Coronary artery (tissue), 2 donors: ENCODE data around the gene TTLL5.
A peak's percentile ranks its signal among the peaks of the same experiment; 100 is the strongest.

Source experiments
- DNase-seq: peaks from one replicate; pipeline ENCODE4 v3.0.0-alpha.2; 2017; ENCODE audit warnings: low spot score
- H3K27ac ChIP-seq, 2 donors: fragments of 200-600 bp; sonication (generic); one replicate each; pipeline ENCODE4 v1.5.1; 2016 to 2019
- H3K4me3 ChIP-seq: fragments of 200-600 bp; sonication (generic); 2 replicates; pipeline ENCODE4 v1.5.1; 2016; ENCODE audit warnings: mild to moderate bottlenecking, moderate library complexity
- CTCF ChIP-seq: fragments of 200-600 bp; sonication (generic); IDR thresholded peaks from one replicate; pipeline ENCODE4 v1.5.1; 2019; ENCODE audit warnings: antibody characterized with exemption

Gene TTLL5

DNA sequence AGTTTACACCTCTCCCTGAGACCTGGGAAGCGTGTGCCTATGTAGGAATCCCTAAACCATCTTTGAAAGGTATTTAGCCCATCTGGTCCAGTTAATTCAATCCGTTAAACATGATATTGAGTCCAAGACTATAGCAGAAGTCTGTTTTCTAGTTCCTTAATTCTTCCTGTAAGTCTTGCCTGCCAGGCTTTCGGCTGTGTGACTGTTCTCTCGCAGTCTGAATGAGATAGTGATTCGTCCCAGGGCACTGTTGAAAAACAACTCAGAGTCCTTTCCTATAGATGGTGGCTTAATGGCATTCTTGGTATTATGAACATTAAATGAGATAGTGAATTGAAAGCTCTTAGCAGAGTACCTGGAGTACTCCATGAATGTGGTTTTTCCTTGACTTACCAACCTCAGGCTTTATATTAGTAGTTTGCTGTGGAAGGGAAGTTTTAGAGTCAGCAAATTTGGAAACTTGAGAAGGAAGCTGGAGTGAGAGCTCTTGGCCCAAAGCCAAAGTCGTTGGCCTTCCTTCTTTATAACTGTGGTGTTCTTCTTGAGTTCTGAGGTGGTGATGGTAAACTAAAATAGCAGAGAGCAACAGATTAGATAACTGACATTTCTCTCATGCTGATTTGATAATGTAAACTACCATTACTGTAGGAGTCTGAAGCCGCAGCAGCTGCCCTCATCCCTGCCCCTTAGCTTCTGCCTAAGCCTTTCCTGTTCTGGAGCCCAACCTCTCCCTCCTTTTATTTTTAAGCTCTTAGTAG lies 244.3 kb downstream of the TTLL5 start:
- TF ChIP-seq CTCF, result no peak
- H3K4me3 ChIP-seq, result no peak overlapping the region
- no peak for DNase-seq
- peak overlapping the region in 1 of 2 donors; percentile 50 for H3K27ac ChIP-seq

- H3K27ac ChIP-seq, result peak overlapping the region in 1 of 2 donors; percentile 50
- TF ChIP-seq CTCF, result no peak
Observed at GRCh38 chr14:75906228-75906627, 245.2 kb downstream of the TTLL5 start.

GRCh38 chr14:75906680-75907280 lies 245.7 kb downstream of the TTLL5 start:
- DNase-seq, result no peak
- Histone ChIP-seq H3K27ac (peak overlapping the region; percentile 22 to 50), H3K4me3 (no peak overlapping the region)
- TF ChIP-seq CTCF, result peak; percentile 82

More at GRCh38 chr14:75906228-75906627, 245.2 kb downstream of the TTLL5 start:
- DNase-seq, result no peak
- no peak overlapping the region for H3K4me3 ChIP-seq

DNA sequence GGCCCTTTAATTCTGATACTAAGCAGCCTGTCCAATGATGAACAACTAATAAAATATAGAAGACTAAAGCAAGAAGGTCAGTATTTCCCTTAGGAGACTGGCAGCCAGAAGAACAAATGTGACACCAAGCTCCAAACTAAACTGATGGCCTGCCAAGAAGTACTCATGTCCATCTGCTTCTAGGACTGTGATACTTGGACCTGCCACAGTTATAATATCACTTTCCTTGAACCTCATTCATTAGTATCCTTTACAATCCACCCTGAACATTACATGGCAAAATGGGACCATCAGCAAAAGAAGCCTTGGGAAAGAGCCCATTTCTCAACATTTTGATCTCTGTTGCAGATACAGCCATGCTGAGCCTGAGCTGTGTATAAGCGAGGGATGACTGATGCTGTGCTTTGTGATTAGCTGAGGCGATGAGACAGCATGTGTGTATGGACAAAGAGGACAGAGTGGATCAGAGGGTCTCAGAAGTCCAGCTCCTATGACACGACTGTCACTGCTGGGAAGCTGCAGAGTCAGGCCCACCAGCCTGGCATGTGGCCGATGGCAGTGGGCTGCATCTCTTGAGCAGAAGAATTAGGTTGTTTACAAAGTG lies 246.8 kb downstream of the TTLL5 start:
- no peak overlapping the region for H3K27ac ChIP-seq
- TF ChIP-seq CTCF, result no peak
- H3K4me3 ChIP-seq, result no peak overlapping the region
- no peak for DNase-seq

DNA sequence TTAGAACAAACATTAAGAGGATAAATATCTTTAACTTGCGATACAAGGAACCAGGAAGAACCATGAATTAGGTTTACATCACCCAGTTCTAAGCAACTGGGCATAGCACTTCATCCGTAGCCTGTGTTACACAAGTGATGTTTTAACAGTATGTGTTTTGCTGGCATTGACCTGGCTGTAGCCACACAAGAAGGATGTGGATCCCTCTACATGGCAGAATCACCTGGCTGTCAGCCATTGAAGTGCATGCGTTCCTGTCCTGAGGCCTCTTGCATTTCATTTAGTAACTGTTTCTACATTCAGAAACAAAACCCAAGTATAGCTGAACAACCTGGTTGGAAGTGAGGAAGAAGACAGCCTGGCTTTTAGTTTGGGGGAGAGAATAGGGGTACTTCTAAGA lies 248.6 kb downstream of the TTLL5 start:
- Histone ChIP-seq H3K27ac (no peak overlapping the region), H3K4me3 (no peak overlapping the region)
- TF ChIP-seq CTCF, result no peak
- DNase-seq, result no peak

- no peak for TF ChIP-seq CTCF
- no peak for DNase-seq
- no peak overlapping the region for H3K27ac ChIP-seq
- no peak overlapping the region for H3K4me3 ChIP-seq
Observed at GRCh38 chr14:75910048-75910447, 249.0 kb downstream of the TTLL5 start.
